Neural cell (in vitro differentiated cells): ENCODE measurements around the gene ITPA. TPM values are rescaled to one million over a fixed set of nuclear protein-coding genes. Genes with fewer than 3 reads are reported as not detected.

ENCODE experiments used
- H2AFZ ChIP-seq: fragments of 200-600, 300-800 bp; sonication (generic), shearing (Covaris generic); 2 replicates; pipeline ENCODE4 v1.6.0; 2014; ENCODE audit warnings: low read depth, mild to moderate bottlenecking, antibody characterized with exemption, low read length, moderate library complexity
- H3F3A ChIP-seq: fragments of 200-600 bp; shearing (Covaris generic); 2 replicates; pipeline ENCODE4 v1.6.1; 2016; ENCODE audit warnings: mild to moderate bottlenecking, moderate library complexity, mixed read lengths, antibody characterized with exemption, low read length; ENCODE audit not compliant: insufficient read depth, poor library complexity, severe bottlenecking
- H3K27ac ChIP-seq: fragments of 200-600, 300-800 bp; sonication (generic), shearing (Covaris generic); 2 replicates; pipeline ENCODE4 v1.5.1; 2014; ENCODE audit warnings: mild to moderate bottlenecking, low read length, moderate library complexity
- H3K27me3 ChIP-seq: fragments of 300-800, 200-600 bp; sonication (generic), shearing (Covaris generic); 2 replicates; pipeline ENCODE4 v1.6.0; 2014; ENCODE audit warnings: mild to moderate bottlenecking, low read depth, low read length, moderate library complexity; ENCODE audit not compliant: insufficient read depth
- H3K36me3 ChIP-seq: fragments of 300-800, 200-600 bp; sonication (generic), shearing (Covaris generic); 2 replicates; pipeline ENCODE4 v1.5.1; 2014; ENCODE audit warnings: mild to moderate bottlenecking, antibody characterized with exemption, low read length, moderate library complexity; ENCODE audit not compliant: insufficient read depth
- H3K4me2 ChIP-seq: fragments of 300-800, 200-600 bp; sonication (generic), shearing (Covaris generic); 2 replicates; pipeline ENCODE4 v1.6.0; 2014; ENCODE audit warnings: mild to moderate bottlenecking, low read length
- H3K4me3 ChIP-seq: fragments of 300-800, 200-600 bp; sonication (generic), shearing (Covaris generic); 2 replicates; pipeline ENCODE4 v1.5.1; 2014; ENCODE audit warnings: mild to moderate bottlenecking, low read length, moderate library complexity
- H3K79me2 ChIP-seq: fragments of 200-600 bp; shearing (Covaris generic); replicated peaks from 2 replicates; pipeline ENCODE4 v1.6.0; 2014; ENCODE audit warnings: mild to moderate bottlenecking, low read length, moderate library complexity; ENCODE audit not compliant: insufficient read depth
- H3K9ac ChIP-seq: fragments of 300-800, 200-600 bp; sonication (generic), shearing (Covaris generic); 2 replicates; pipeline ENCODE4 v1.6.1; 2016; ENCODE audit warnings: mild to moderate bottlenecking, low read length, mixed read lengths
- H3K9me2 ChIP-seq: fragments of 200-600 bp; shearing (Covaris generic); 2 replicates; pipeline ENCODE4 v1.6.1; 2016; ENCODE audit warnings: mild to moderate bottlenecking, low read length, mixed read lengths; ENCODE audit not compliant: insufficient read depth
- H3K9me3 ChIP-seq: fragments of 200-600, 300-800 bp; sonication (generic), shearing (Covaris generic); 2 replicates; pipeline ENCODE4 v1.6.1; 2016; ENCODE audit warnings: mild to moderate bottlenecking, mixed run types, low read length, moderate library complexity, mixed read lengths
- H4K20me1 ChIP-seq: fragments of 200-600 bp; shearing (Covaris generic); 2 replicates; pipeline ENCODE4 v1.6.1; 2016; ENCODE audit warnings: mild to moderate bottlenecking, mixed run types; ENCODE audit not compliant: insufficient read depth
- CTCF ChIP-seq: fragments of 450-650 bp; IDR thresholded peaks from 2 replicates; pipeline ENCODE4 v1.5.1; 2014; ENCODE audit warnings: antibody characterized with exemption, mild to moderate bottlenecking, moderate library complexity; ENCODE audit not compliant: poor library complexity, severe bottlenecking
- EP300 ChIP-seq: fragments of 450-650 bp; conservative IDR thresholded peaks from 2 replicates; pipeline ENCODE4 v1.6.1; 2014; ENCODE audit warnings: antibody characterized with exemption, mild to moderate bottlenecking, moderate library complexity; ENCODE audit not compliant: poor library complexity, severe bottlenecking
- EZH2 ChIP-seq: fragments of 200-600, 300-800 bp; shearing (Covaris generic), sonication (generic); IDR thresholded peaks from 2 replicates; pipeline ENCODE4 v1.6.1; 2014; ENCODE audit warnings: antibody characterized with exemption, low read length, borderline replicate concordance, mild to moderate bottlenecking; ENCODE audit not compliant: insufficient read depth, poor library complexity, severe bottlenecking
- MXI1 ChIP-seq: fragments of 450-650 bp; conservative IDR thresholded peaks from 2 replicates; pipeline ENCODE4 v1.6.1; 2014; ENCODE audit warnings: antibody characterized with exemption, mild to moderate bottlenecking; ENCODE audit not compliant: poor library complexity, severe bottlenecking
- POLR2AphosphoS5 ChIP-seq: IDR thresholded peaks from 2 replicates; pipeline ENCODE4 v1.6.1; 2012
- RAD21 ChIP-seq: fragments of 450-650 bp; conservative IDR thresholded peaks from 2 replicates; pipeline ENCODE4 v1.6.1; 2014; ENCODE audit warnings: antibody characterized with exemption, mild to moderate bottlenecking, moderate library complexity
- SMC3 ChIP-seq: fragments of 450-650 bp; conservative IDR thresholded peaks from 2 replicates; pipeline ENCODE4 v1.6.1; 2014; ENCODE audit warnings: antibody characterized with exemption, mild to moderate bottlenecking, moderate library complexity; ENCODE audit not compliant: poor library complexity
- TAF1 ChIP-seq: IDR thresholded peaks from 2 replicates; pipeline ENCODE4 v1.6.1; 2012; ENCODE audit warnings: low read depth
- polyA plus RNA-seq: library from polyadenylated mRNA; depleted of rRNA; stranded (reverse); fragments of >200 nt; gene quantifications from 2 replicates; pipeline ENCODE4 v1.2.3, GENCODE V29; 2014
- TF ChIP-seq, protein P1 (sequence below): IDR thresholded peaks from 2 replicates; pipeline ENCODE4 v1.6.1; 2012; ENCODE audit warnings: borderline replicate concordance

The ITPA gene
- polyA plus RNA-seq, 1 donor from 2014 or later, result 87.1 TPM

- Histone ChIP-seq H3K9ac (no peak overlapping the region), H3K4me2 (no peak overlapping the region), H3K9me3 (no peaks in the 10 kb centered on the region), H3K4me3 (no peak overlapping the region), H3K79me2 (no peaks in the 10 kb centered on the region), H3F3A (no peaks in the 10 kb centered on the region), H3K36me3 (no peaks in the 10 kb centered on the region), H4K20me1 (no peaks in the 10 kb centered on the region), H3K27me3 (no peaks in the 10 kb centered on the region), H3K9me2 (no peaks in the 10 kb centered on the region), H3K27ac (no peak overlapping the region), H2AFZ (no peak overlapping the region)
- TF ChIP-seq CTCF (no peak), SMC3 (no peak), RAD21 (no peak), EZH2 (no peak), EP300 (no peak), MXI1 (no peak), POLR2AphosphoS5 (no peak), TAF1 (no peak)
- TF ChIP-seq, protein P1, sequence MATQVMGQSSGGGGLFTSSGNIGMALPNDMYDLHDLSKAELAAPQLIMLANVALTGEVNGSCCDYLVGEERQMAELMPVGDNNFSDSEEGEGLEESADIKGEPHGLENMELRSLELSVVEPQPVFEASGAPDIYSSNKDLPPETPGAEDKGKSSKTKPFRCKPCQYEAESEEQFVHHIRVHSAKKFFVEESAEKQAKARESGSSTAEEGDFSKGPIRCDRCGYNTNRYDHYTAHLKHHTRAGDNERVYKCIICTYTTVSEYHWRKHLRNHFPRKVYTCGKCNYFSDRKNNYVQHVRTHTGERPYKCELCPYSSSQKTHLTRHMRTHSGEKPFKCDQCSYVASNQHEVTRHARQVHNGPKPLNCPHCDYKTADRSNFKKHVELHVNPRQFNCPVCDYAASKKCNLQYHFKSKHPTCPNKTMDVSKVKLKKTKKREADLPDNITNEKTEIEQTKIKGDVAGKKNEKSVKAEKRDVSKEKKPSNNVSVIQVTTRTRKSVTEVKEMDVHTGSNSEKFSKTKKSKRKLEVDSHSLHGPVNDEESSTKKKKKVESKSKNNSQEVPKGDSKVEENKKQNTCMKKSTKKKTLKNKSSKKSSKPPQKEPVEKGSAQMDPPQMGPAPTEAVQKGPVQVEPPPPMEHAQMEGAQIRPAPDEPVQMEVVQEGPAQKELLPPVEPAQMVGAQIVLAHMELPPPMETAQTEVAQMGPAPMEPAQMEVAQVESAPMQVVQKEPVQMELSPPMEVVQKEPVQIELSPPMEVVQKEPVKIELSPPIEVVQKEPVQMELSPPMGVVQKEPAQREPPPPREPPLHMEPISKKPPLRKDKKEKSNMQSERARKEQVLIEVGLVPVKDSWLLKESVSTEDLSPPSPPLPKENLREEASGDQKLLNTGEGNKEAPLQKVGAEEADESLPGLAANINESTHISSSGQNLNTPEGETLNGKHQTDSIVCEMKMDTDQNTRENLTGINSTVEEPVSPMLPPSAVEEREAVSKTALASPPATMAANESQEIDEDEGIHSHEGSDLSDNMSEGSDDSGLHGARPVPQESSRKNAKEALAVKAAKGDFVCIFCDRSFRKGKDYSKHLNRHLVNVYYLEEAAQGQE, result no peak
Measured at GRCh38 chr20:3221398-3222226, 12.3 kb downstream of the ITPA start.

DNA sequence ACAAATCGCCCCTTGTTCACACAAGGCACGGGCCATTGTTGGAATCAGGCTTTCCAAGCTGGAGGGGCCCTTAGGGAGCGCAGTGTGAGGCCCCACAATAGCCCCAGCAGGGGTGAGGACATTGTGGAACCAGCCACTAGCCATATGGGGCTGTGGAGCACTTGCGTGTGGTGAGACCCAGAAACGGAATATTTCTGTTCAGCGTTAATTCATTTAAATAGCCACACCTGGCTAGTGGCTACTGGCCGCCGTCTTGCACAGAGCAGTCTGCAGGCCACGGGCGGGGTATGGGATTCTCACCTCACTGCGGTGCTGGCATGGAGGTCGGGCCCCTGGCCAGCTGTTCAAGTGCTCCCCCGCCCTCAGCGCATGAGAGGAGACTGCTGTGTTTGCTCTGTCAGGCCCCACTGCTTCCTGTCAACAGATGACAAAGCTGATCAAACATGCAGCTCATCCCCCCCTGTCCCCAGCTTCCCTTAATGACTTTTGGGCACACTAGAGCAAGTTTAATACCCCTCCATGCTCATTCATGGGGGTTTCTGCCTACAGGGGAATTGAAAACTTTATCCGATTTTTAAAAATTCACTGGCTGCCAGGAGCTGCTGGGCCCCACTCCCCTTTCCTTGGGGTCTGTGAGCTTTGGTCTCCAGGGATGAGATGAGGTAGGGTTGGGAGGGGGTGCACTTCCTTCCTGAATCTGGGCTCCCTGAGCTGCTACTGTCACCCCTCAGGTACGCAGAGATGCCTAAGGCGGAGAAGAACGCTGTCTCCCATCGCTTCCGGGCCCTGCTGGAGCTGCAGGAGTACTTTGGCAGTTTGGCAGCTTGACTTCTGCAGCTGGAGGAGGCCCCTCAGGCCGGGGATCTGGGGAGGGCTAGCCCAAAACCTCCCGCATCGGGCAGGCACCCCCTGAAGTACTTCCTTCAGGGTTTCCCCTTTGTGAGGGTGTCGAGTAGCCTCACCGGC is 13.6 kb downstream of the ITPA start:
- no peak overlapping the region for H2AFZ ChIP-seq
- no peak overlapping the region for H3K4me3 ChIP-seq
- H3K9me2 ChIP-seq, result no peaks in the 10 kb centered on the region
- H3K36me3 ChIP-seq, result no peaks in the 10 kb centered on the region
- no peaks in the 10 kb centered on the region for H3K27me3 ChIP-seq
- H3K4me2 ChIP-seq, result no peak overlapping the region
- H3K9ac ChIP-seq, result no peak overlapping the region
- TF ChIP-seq CTCF, result no peak
- TF ChIP-seq, protein P1, result no peak
- no peak for TF ChIP-seq POLR2AphosphoS5
- TF ChIP-seq MXI1, result no peak
- TF ChIP-seq SMC3, result no peak
- TF ChIP-seq TAF1, result no peak
- no peak for TF ChIP-seq EP300
- TF ChIP-seq EZH2, result no peak
- TF ChIP-seq RAD21, result no peak
- H3K9me3 ChIP-seq, result no peaks in the 10 kb centered on the region
- no peak overlapping the region for H3K27ac ChIP-seq
- H3K79me2 ChIP-seq, result no peaks in the 10 kb centered on the region
- H4K20me1 ChIP-seq, result no peaks in the 10 kb centered on the region
- H3F3A ChIP-seq, result no peaks in the 10 kb centered on the region
